ENCODE measurements around the gene DNAJB14. TPM values are rescaled to one million over a fixed set of nuclear protein-coding genes. Genes with fewer than 3 reads are reported as not detected.

DNAJB14 gene
- total and polyA plus RNA-seq, 2 of the 4 experiments (the other 2 are of a cell fraction): 12.9 to 15.6 TPM

- Histone ChIP-seq H3K36me3 (ENCODE audit: control insufficient read depth, insufficient read depth, low read length) (peaks cover 6% of the 10 kb centered on the region), H2BK120ac (ENCODE audit: low read depth, low read length) (no peak overlapping the region)
Measured at GRCh38 chr4:99887837-99888236, 58.6 kb downstream of the DNAJB14 start.

More at GRCh38 chr4:99887837-99888236, 58.6 kb downstream of the DNAJB14 start:
- Histone ChIP-seq H4K8ac (ENCODE audit: low read depth in 2 of 2, low read length in 2 of 2) (no peak overlapping the region), H3K9me1 (ENCODE audit: insufficient read depth, low read length) (no peaks in the 10 kb centered on the region), H2AK9ac (replicated peaks; ENCODE audit: low read depth, low read length, poor library complexity) (no peak overlapping the region), H3K23ac (ENCODE audit: low read depth, low read length) (no peak overlapping the region), H2AFZ (replicated peaks; ENCODE audit: low read length, poor library complexity) (no peak overlapping the region), H3K9me3 (ENCODE audit: control insufficient read depth, insufficient read depth, low read length) (no peaks in the 10 kb centered on the region), H2BK5ac (ENCODE audit: low read depth, low read length, poor library complexity, severe bottlenecking) (no peak overlapping the region), H3K18ac (ENCODE audit: low read depth, low read length) (no peak overlapping the region), H3K9ac (ENCODE audit: low read depth, low read length) (no peak overlapping the region), H3K14ac (replicated peaks; ENCODE audit: low read depth, low read length) (no peak overlapping the region), H4K5ac (ENCODE audit: low read depth, low read length) (no peak overlapping the region), H3K56ac (ENCODE audit: extremely low read depth, insufficient read depth, low read length) (no peak overlapping the region), H3K79me1 (ENCODE audit: low read depth in 1 of 2, low read length in 2 of 2) (peaks cover 0 to 24% of the 10 kb centered on the region in 2 experiments; a peak in 3 of 4 replicates), H4K91ac (ENCODE audit: insufficient read depth, low read depth, low read length) (no peak overlapping the region), H3K27me3 (ENCODE audit: control insufficient read depth, insufficient read depth, low read length) (no peaks in the 10 kb centered on the region), H3K4me1 (ENCODE audit: control insufficient read depth, insufficient read depth, low read length) (no peaks in the 10 kb centered on the region; the same call in 1 of the 2 replicates), H2BK15ac (ENCODE audit: low read depth, low read length) (no peak overlapping the region), H2AK5ac (ENCODE audit: low read depth, low read length) (no peak overlapping the region), H3K4me2 (ENCODE audit: low read depth, low read length) (no peak overlapping the region), H4K20me1 (ENCODE audit: insufficient read depth, low read length) (peaks cover 4% of the 10 kb centered on the region; the same call in 1 of the 2 replicates), H3K27ac (ENCODE audit: insufficient read depth, low read length) (no peak overlapping the region), H2BK20ac (ENCODE audit: low read depth, low read length) (no peak overlapping the region), H3K4me3 (ENCODE audit: insufficient read depth, low read depth, low read length) (no peak overlapping the region), H3K4ac (ENCODE audit: low read depth, low read length) (no peak overlapping the region)
- no TSS peak for BruUV-seq (replicated peaks)
- ATAC-seq (ENCODE audit: low read depth): peak; percentile 42; the same call in 1 of the 2 replicates
- in situ Hi-C loops (cut with MboI; ENCODE audit: low sequenced_read_pairs) (loop anchor here (10.0 kb wide), 1 partner anchor 323 kb away; the partner anchor contains the start of gene TRMT10A), dilution Hi-C loops (cut with HindIII; ENCODE audit: low sequenced_read_pairs, unreplicated experiment) (no loop called here), intact Hi-C loops (cut with micrococcal nuclease) (loop anchor here (5.0 kb wide), 1 partner anchor 76 kb away; no protein-coding TSS in a partner anchor)
- POLR2A ChIA-PET (ENCODE audit: unreplicated experiment): no interaction called here
- WGBS, 2 experiments (ENCODE audit: extremely low coverage in 2 of 2, insufficient read length in 1 of 2): 7% methylated on average over 2 of the region's 5 CpGs; no CpG with 5 or more reads in 1 of the 2 experiments
- DNase-seq: peak; percentile 46
- CTCF ChIA-PET: no interaction called here
- no peak for TF ChIP-seq MAZ (IDR thresholded peaks at IDR 0.05; ENCODE audit: borderline replicate concordance, low read depth, low read length)
- TF ChIP-seq CEBPB (IDR thresholded peaks at IDR 0.05; ENCODE audit: low read depth, low read length): peak; percentile 49; the same call in 1 of the 2 replicates
